ENCODE results near the gene POPDC3.
"Not testable (repeated sequence)": the region's sequence is repeated elsewhere in the genome, so short reads cannot be mapped to it uniquely, and the experiment has no call there.

The POPDC3 gene

GRCh38 chr6:105178110-105178509, 1.7 kb downstream of the POPDC3 start:
- ChIA-PET CTCF (interaction anchor here (1.1 kb wide), 1 partner anchor 9 kb away, joined by 3 read pairs; no protein-coding TSS in a partner anchor), POLR2A (no interaction called here)
- DNase-seq (ENCODE audit: extremely low spot score), result no peak
- TF ChIP-seq LEF1 (IDR thresholded peaks at IDR 0.05; ENCODE audit: borderline replicate concordance) (no peak), FOXK2 (IDR thresholded peaks at IDR 0.05) (no peak), BHLHE40 (IDR thresholded peaks at IDR 0.05; ENCODE audit: borderline replicate concordance) (no peak), FOXM1 (IDR thresholded peaks at IDR 0.05; ENCODE audit: borderline replicate concordance) (no peak), SUZ12 (IDR thresholded peaks at IDR 0.05) (no peak), ARNT (IDR thresholded peaks at IDR 0.05) (no peak), HDGF (IDR thresholded peaks at IDR 0.05; ENCODE audit: borderline replicate concordance) (no peak), CTBP1 (IDR thresholded peaks at IDR 0.05; ENCODE audit: borderline replicate concordance) (no peak), ZNF384 (IDR thresholded peaks at IDR 0.05) (no peak), ELF4 (IDR thresholded peaks at IDR 0.05) (no peak), TARDBP (IDR thresholded peaks at IDR 0.05) (no peak)

GRCh38 chr6:105177556-105177955, 2.3 kb downstream of the POPDC3 start:
- POLR2A ChIA-PET, result no interaction called here
- DNase-seq (ENCODE audit: extremely low spot score), result no peak

GRCh38 chr6:105174512-105174911, 5.3 kb downstream of the POPDC3 start:
- ChIA-PET POLR2A (no interaction called here), CTCF (no interaction called here)
- no peak for DNase-seq (ENCODE audit: extremely low spot score)
- TF ChIP-seq ZNF384 (IDR thresholded peaks at IDR 0.05) (no peak), FOXA1 (IDR thresholded peaks at IDR 0.05) (no peak), SUZ12 (IDR thresholded peaks at IDR 0.05) (no peak), BHLHE40 (IDR thresholded peaks at IDR 0.05; ENCODE audit: borderline replicate concordance) (no peak), ARNT (IDR thresholded peaks at IDR 0.05) (no peak), SP1 (IDR thresholded peaks at IDR 0.05) (no peak), TARDBP (IDR thresholded peaks at IDR 0.05) (no peak), CTBP1 (IDR thresholded peaks at IDR 0.05; ENCODE audit: borderline replicate concordance) (no peak), HDGF (IDR thresholded peaks at IDR 0.05; ENCODE audit: borderline replicate concordance) (no peak), PKNOX1 (IDR thresholded peaks at IDR 0.05) (no peak), ELF4 (IDR thresholded peaks at IDR 0.05) (no peak), LEF1 (IDR thresholded peaks at IDR 0.05; ENCODE audit: borderline replicate concordance) (no peak), NFRKB (IDR thresholded peaks at IDR 0.05) (no peak), FOXM1 (IDR thresholded peaks at IDR 0.05; ENCODE audit: borderline replicate concordance) (no peak), L3MBTL2 (conservative IDR thresholded peaks at IDR 0.05) (no peak), FOXK2 (IDR thresholded peaks at IDR 0.05) (no peak)

More at GRCh38 chr6:105177556-105177955, 2.3 kb downstream of the POPDC3 start:
- TF ChIP-seq FOXA1 (IDR thresholded peaks at IDR 0.05) (no peak), ELF4 (IDR thresholded peaks at IDR 0.05) (no peak), SUZ12 (IDR thresholded peaks at IDR 0.05) (no peak), CTBP1 (IDR thresholded peaks at IDR 0.05; ENCODE audit: borderline replicate concordance) (no peak), FOXK2 (IDR thresholded peaks at IDR 0.05) (no peak), FOXM1 (IDR thresholded peaks at IDR 0.05; ENCODE audit: borderline replicate concordance) (no peak), BHLHE40 (IDR thresholded peaks at IDR 0.05; ENCODE audit: borderline replicate concordance) (no peak), ZNF384 (IDR thresholded peaks at IDR 0.05) (no peak), PKNOX1 (IDR thresholded peaks at IDR 0.05) (no peak)
- CTCF ChIA-PET, result interaction anchor here (1.1 kb wide), 1 partner anchor 9 kb away, joined by 3 read pairs; no protein-coding TSS in a partner anchor

- CTCF ChIA-PET; DNase-seq (ENCODE audit: extremely low spot score); POLR2A ChIA-PET: not testable (repeated sequence)
Measured at GRCh38 chr6:105172515-105172914, 7.3 kb downstream of the POPDC3 start.

GRCh38 chr6:105170059-105170458, 9.8 kb downstream of the POPDC3 start:
- TF ChIP-seq BHLHE40 (IDR thresholded peaks at IDR 0.05; ENCODE audit: borderline replicate concordance) (no peak), CTBP1 (IDR thresholded peaks at IDR 0.05; ENCODE audit: borderline replicate concordance) (no peak), ZNF384 (IDR thresholded peaks at IDR 0.05) (no peak), FOXM1 (IDR thresholded peaks at IDR 0.05; ENCODE audit: borderline replicate concordance) (no peak), TARDBP (IDR thresholded peaks at IDR 0.05) (no peak), L3MBTL2 (conservative IDR thresholded peaks at IDR 0.05) (no peak), FOXA1 (IDR thresholded peaks at IDR 0.05) (no peak), SP1 (IDR thresholded peaks at IDR 0.05) (no peak), FOXK2 (IDR thresholded peaks at IDR 0.05) (no peak), PKNOX1 (IDR thresholded peaks at IDR 0.05) (no peak), ARNT (IDR thresholded peaks at IDR 0.05) (no peak), SUZ12 (IDR thresholded peaks at IDR 0.05) (no peak), LEF1 (IDR thresholded peaks at IDR 0.05; ENCODE audit: borderline replicate concordance) (no peak), NFRKB (IDR thresholded peaks at IDR 0.05) (no peak), HDGF (IDR thresholded peaks at IDR 0.05; ENCODE audit: borderline replicate concordance) (no peak)
- DNase-seq (ENCODE audit: extremely low spot score), result no peak
- POLR2A ChIA-PET, result interaction anchor here (1.2 kb wide), 1 partner anchor 9 kb away, joined by 3 read pairs; no protein-coding TSS in a partner anchor
- CTCF ChIA-PET, result no interaction called here

- DNase-seq (ENCODE audit: extremely low spot score), result no peak
- ChIA-PET POLR2A (no interaction called here), CTCF (no interaction called here)
- TF ChIP-seq BHLHE40 (IDR thresholded peaks at IDR 0.05; ENCODE audit: borderline replicate concordance) (no peak), FOXA1 (IDR thresholded peaks at IDR 0.05) (no peak), NFRKB (IDR thresholded peaks at IDR 0.05) (no peak), ELF4 (IDR thresholded peaks at IDR 0.05) (no peak), TARDBP (IDR thresholded peaks at IDR 0.05) (no peak), CTBP1 (IDR thresholded peaks at IDR 0.05; ENCODE audit: borderline replicate concordance) (no peak), FOXK2 (IDR thresholded peaks at IDR 0.05) (no peak), PKNOX1 (IDR thresholded peaks at IDR 0.05) (no peak), SP1 (IDR thresholded peaks at IDR 0.05) (no peak), HDGF (IDR thresholded peaks at IDR 0.05; ENCODE audit: borderline replicate concordance) (no peak), LEF1 (IDR thresholded peaks at IDR 0.05; ENCODE audit: borderline replicate concordance) (no peak)
Measured at GRCh38 chr6:105167914-105168313, 11.9 kb downstream of the POPDC3 start.

Data from HEK293T (cell line).